Breast epithelium (tissue), 3 donors: Measurements from ENCODE around the gene LAMA3.

Source experiments
- POLR2A ChIP-seq: fragments of 450-650 bp; IDR thresholded peaks from one replicate; pipeline ENCODE4 v1.6.1; 2016; ENCODE audit warnings: antibody characterized with exemption, mild to moderate bottlenecking, moderate library complexity
- TF ChIP-seq, protein P1 (sequence below), 3 donors: fragments of 450-650 bp; IDR thresholded peaks; one replicate each; pipeline ENCODE4 v1.5.1; 2016 to 2017; ENCODE audit warnings: antibody characterized with exemption in 3 of 3, mild to moderate bottlenecking in 3 of 3, moderate library complexity in 3 of 3

DNA sequence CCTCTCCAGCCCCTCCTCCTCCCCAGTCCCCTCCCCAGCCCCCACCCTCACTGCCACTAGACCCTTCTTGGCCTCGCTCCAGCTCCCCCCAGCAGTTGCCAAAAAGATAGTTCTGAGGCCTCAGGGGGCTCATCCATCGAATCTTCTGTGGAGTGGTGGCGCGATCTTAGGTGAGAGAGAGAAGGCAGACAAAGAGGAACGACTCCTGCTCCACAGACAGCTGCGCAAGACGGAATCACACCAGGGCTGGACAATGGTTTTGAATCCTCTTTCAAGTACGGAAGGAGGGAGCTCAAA, 68.1 kb downstream of the LAMA3 start:
- TF ChIP-seq, protein P1, sequence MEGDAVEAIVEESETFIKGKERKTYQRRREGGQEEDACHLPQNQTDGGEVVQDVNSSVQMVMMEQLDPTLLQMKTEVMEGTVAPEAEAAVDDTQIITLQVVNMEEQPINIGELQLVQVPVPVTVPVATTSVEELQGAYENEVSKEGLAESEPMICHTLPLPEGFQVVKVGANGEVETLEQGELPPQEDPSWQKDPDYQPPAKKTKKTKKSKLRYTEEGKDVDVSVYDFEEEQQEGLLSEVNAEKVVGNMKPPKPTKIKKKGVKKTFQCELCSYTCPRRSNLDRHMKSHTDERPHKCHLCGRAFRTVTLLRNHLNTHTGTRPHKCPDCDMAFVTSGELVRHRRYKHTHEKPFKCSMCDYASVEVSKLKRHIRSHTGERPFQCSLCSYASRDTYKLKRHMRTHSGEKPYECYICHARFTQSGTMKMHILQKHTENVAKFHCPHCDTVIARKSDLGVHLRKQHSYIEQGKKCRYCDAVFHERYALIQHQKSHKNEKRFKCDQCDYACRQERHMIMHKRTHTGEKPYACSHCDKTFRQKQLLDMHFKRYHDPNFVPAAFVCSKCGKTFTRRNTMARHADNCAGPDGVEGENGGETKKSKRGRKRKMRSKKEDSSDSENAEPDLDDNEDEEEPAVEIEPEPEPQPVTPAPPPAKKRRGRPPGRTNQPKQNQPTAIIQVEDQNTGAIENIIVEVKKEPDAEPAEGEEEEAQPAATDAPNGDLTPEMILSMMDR (IDR thresholded peaks at IDR 0.05): no peak
- no peak for TF ChIP-seq POLR2A
